ENCODE measurements around the gene AGAP1. TPM values are rescaled to one million over a fixed set of nuclear protein-coding genes. Genes with fewer than 3 reads are reported as not detected.

The AGAP1 gene
- total RNA-seq, 3 donors from 2014 or later (not counting 1 experiment from before 2014, with no cell fraction given) = 42.0 to 56.4 (median 45.7) TPM

DNA sequence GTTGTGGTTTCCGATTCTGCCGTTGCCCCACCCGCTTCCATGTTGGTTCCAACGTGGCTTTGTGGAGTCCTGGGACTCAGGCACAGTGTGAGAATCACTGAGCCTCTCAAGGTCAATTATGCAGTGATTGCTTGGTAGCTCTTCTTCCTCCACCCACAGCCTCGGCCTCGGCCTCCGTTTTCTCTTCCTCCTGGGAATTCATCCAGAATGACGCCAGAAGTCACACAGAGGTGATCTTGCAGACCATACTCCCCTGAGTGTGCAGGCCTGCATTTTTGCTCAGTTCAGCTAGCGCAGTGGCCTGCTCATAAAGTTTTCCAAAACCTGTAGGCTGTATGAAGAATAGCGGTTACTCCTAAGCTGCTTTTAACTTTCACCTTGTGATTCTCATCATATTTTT lies 401.0 kb downstream of the AGAP1 start:
- no peaks in the 10 kb centered on the region for H3K9me3 ChIP-seq (ENCODE audit: control insufficient read depth, insufficient read depth, low read length)
- H3K4me3 ChIP-seq (ENCODE audit: low read length) = no peak overlapping the region
- no peaks in the 10 kb centered on the region for H3K4me1 ChIP-seq (ENCODE audit: control insufficient read depth, insufficient read depth, low read length)
- no peak for TF ChIP-seq CTCF (IDR thresholded peaks at IDR 0.05)
- Mint-ChIP-seq H3K27ac (no peak overlapping the region), H3K9me3 (no peaks in the 10 kb centered on the region), H3K4me3 (no peak overlapping the region), H3K27me3 (ENCODE audit: low read depth in 2 of 2) (no peaks in the 10 kb centered on the region), H3K4me1 (no peaks in the 10 kb centered on the region), H3K36me3 (no peaks in the 10 kb centered on the region)
- H3K27ac ChIP-seq (ENCODE audit: low read length) = no peak overlapping the region
- 90% methylated on average over 10 of the region's 10 CpGs for WGBS (ENCODE audit: insufficient coverage)
- DNase-seq = no peak
- intact Hi-C loops (cut with micrococcal nuclease) = no loop called here
- peaks cover 2% of the 10 kb centered on the region for H3K36me3 ChIP-seq (ENCODE audit: control insufficient read depth, insufficient read depth, low read length)
- no peak for ATAC-seq
- no peaks in the 10 kb centered on the region for H3K27me3 ChIP-seq (ENCODE audit: control insufficient read depth, insufficient read depth, low read length)

DNA sequence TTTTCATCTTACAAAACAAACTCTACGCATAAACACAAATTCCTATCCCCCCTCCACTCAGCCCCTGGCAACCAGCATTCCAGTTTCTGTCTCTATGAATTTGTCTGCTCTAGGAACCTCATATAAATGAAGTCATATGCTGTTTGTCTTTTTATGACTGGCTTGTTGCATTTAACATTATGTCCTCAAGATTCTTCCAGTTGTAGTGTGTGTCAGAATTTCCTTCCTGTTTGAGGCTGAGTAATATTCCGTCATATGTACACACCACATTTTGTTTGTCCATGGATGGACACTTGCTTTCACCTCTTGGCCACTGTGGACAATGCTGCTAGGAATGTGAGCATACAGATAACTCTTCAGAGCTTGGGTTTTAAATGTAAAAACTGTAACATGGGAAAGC lies 402.2 kb downstream of the AGAP1 start:
- Mint-ChIP-seq H3K36me3 (no peaks in the 10 kb centered on the region), H3K27ac (no peak overlapping the region), H3K4me1 (no peaks in the 10 kb centered on the region), H3K27me3 (ENCODE audit: low read depth in 2 of 2) (no peaks in the 10 kb centered on the region), H3K9me3 (no peaks in the 10 kb centered on the region), H3K4me3 (no peak overlapping the region)
- WGBS (ENCODE audit: insufficient coverage) = 92% methylated on average over 2 of the region's 2 CpGs
- no peak for ATAC-seq
- DNase-seq = no peak
- Histone ChIP-seq H3K27ac (ENCODE audit: low read length) (no peak overlapping the region), H3K4me3 (ENCODE audit: low read length) (no peak overlapping the region), H3K27me3 (ENCODE audit: control insufficient read depth, insufficient read depth, low read length) (no peaks in the 10 kb centered on the region), H3K4me1 (ENCODE audit: control insufficient read depth, insufficient read depth, low read length) (no peaks in the 10 kb centered on the region), H3K9me3 (ENCODE audit: control insufficient read depth, insufficient read depth, low read length) (no peaks in the 10 kb centered on the region), H3K36me3 (ENCODE audit: control insufficient read depth, insufficient read depth, low read length) (peaks cover 2% of the 10 kb centered on the region)
- no peak for TF ChIP-seq CTCF (IDR thresholded peaks at IDR 0.05)
- intact Hi-C loops (cut with micrococcal nuclease) = no loop called here

DNA sequence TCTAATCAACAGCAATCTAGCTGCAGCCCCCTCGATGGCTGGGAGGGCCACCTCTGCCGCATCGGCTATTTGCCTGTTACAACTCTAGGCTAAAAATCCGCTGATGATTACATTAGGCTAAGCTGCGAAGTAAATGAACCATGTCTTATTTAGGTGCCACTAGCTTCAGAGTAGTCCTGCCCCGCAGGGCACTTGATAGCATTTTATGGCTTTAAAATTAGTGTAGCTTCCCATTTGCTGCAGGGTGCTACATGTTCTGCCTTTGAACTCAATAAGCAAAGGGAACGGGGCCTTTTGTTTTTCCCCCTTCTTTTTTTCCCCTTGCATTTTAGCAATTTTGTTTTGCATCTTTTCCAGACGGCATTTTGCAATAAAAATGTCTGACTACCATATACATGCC lies 404.1 kb downstream of the AGAP1 start:
- Mint-ChIP-seq H3K27ac (no peak overlapping the region), H3K27me3 (ENCODE audit: low read depth in 2 of 2) (no peaks in the 10 kb centered on the region), H3K4me3 (no peak overlapping the region), H3K4me1 (no peaks in the 10 kb centered on the region), H3K36me3 (no peaks in the 10 kb centered on the region), H3K9me3 (no peaks in the 10 kb centered on the region)
- peaks cover 2% of the 10 kb centered on the region for H3K36me3 ChIP-seq (ENCODE audit: control insufficient read depth, insufficient read depth, low read length)
- TF ChIP-seq CTCF (IDR thresholded peaks at IDR 0.05) = no peak
- intact Hi-C loops (cut with micrococcal nuclease) = no loop called here
- no peak overlapping the region for H3K27ac ChIP-seq (ENCODE audit: low read length)
- no peaks in the 10 kb centered on the region for H3K27me3 ChIP-seq (ENCODE audit: control insufficient read depth, insufficient read depth, low read length)
- no peaks in the 10 kb centered on the region for H3K9me3 ChIP-seq (ENCODE audit: control insufficient read depth, insufficient read depth, low read length)
- ATAC-seq (no peak), DNase-seq (no peak)
- WGBS (ENCODE audit: insufficient coverage) = 80% methylated on average over 7 of the region's 8 CpGs
- no peak overlapping the region for H3K4me3 ChIP-seq (ENCODE audit: low read length)
- no peaks in the 10 kb centered on the region for H3K4me1 ChIP-seq (ENCODE audit: control insufficient read depth, insufficient read depth, low read length)

DNA sequence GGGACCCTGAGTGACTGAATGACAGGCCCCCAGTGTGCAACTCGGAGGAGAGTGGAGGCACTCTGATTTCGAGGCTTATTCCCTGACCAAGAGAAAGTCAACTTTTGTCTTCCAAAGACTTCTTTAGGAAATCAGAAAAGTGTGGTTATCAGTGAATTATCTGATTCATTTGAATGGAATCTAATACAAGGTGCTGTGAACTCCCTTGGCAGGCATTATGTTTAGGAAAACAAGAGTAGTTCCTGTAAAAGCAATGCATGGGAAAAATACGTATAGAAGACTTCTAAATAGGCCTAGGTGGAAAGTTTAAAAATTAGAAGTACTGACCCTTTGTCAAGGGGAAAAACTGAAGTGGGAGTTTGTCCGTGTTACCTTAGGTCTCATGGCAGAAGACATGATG lies 404.9 kb downstream of the AGAP1 start:
- TF ChIP-seq CTCF (IDR thresholded peaks at IDR 0.05) = no peak

More for the DNA sequence above, 404.9 kb downstream of the AGAP1 start:
- H3K36me3 ChIP-seq (ENCODE audit: control insufficient read depth, insufficient read depth, low read length) = no peaks in the 10 kb centered on the region
- 76% methylated on average over 4 of the region's 4 CpGs for WGBS (ENCODE audit: insufficient coverage)
- no peak for DNase-seq
- no peaks in the 10 kb centered on the region for H3K27me3 ChIP-seq (ENCODE audit: control insufficient read depth, insufficient read depth, low read length)
- Mint-ChIP-seq H3K9me3 (no peaks in the 10 kb centered on the region), H3K36me3 (no peaks in the 10 kb centered on the region), H3K4me1 (no peaks in the 10 kb centered on the region), H3K27me3 (ENCODE audit: low read depth in 2 of 2) (no peaks in the 10 kb centered on the region), H3K4me3 (no peak overlapping the region), H3K27ac (no peak overlapping the region)
- ATAC-seq = no peak
- H3K9me3 ChIP-seq (ENCODE audit: control insufficient read depth, insufficient read depth, low read length) = no peaks in the 10 kb centered on the region
- intact Hi-C loops (cut with micrococcal nuclease) = no loop called here
- no peak overlapping the region for H3K27ac ChIP-seq (ENCODE audit: low read length)
- H3K4me1 ChIP-seq (ENCODE audit: control insufficient read depth, insufficient read depth, low read length) = no peaks in the 10 kb centered on the region
- H3K4me3 ChIP-seq (ENCODE audit: low read length) = no peak overlapping the region

Measured in natural killer cell (primary cell).